HG03097 (cell line): Measurements from ENCODE around the gene ABCC11.
"Not testable (repeated sequence)": the region's sequence is repeated elsewhere in the genome, so short reads cannot be mapped to it uniquely, and the experiment has no call there.

Source experiments
- ATAC-seq: cut with Tn5 transposase; IDR thresholded peaks from one replicate; pipeline ENCODE4 v1.9.1; 2021; ENCODE audit not compliant: unreplicated experiment, low FRiP score

ABCC11 gene

DNA sequence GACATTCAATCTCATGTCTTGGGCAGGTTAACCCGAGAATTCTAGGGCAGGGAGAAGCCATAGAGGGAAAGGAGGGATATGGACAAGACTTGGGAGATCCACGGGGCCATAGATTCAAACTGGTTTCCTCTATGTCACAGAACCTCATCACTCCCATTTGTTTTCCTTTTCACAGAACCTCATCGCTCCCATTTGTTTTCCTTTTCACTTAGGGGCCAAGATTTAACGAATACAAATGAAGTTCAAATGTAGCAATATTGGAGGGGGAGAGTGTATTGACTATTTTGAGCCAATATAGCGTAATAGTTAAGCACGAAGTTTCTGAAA lies 42.6 kb downstream of the ABCC11 start:
- no peak for ATAC-seq

DNA sequence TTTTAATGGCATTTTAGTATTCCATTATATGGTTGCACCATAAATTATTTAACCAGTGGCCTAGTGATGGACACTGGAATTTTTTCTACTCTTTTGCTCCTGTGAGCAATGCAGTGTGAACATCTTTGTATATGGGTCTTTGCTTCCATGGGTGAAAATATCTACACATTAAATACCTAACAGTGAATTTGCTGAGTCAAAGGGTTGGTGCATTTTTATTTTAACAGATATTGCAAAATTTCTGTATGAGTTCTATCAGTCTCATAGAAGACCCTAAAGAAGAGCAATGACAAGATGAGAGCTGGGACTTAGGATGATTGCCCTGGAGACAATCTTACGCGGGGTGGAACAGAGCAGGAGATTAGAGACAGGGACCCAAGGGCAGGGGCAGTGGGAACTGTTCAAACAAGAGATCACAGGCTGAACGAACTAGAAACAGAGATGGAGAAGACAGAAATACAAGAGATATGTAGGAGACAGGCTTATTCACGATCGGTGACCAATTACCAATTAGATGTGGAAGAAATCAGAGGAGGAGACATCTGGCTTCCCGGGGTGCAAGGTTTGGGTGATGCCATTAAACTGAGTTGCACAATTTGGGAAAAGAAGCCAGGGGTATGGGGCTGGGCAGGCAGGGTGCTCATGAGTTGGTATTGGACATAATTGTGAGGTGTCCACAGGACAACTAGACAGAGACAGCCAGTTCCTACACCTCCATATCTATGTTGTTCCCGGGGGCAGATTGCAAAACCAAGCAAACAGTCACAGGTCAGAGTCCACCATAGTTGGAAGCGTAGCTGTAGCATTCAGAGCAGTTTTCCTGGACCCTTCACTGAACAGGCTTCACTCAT lies 43.1 kb downstream of the ABCC11 start:
- ATAC-seq: no peak

DNA sequence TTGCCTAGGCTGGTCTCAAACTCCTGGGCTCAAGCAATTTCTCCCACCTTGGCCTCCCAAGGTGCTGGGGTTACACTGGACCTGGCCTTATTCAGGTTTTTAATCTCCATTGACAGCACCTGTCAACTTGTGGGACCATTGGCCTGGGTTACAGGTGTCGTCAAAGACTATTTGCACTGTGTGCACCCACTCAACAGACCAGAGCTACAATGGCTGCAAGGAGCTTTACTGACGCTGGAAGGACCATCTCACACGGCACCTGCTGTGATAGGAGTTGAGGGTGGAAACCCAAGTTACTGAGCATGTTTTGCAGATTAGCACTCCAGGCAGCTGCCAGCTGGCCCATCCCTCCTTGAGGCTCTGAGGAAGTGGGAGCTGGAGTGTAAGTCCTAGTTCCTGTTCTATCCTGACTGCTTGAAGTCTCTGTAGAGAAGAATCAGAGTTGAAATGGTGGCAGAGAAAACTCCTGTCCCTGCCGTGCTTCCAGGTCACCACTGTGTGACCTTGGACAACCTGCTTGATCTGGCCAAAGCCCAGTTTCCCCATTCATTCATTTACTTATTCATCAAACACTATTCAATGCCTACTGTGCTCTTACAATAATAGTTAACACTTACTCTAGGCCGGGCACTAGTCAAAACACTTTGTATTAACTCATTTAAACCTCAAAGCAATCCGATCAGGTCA lies 45.7 kb downstream of the ABCC11 start:
- ATAC-seq: no peak

DNA sequence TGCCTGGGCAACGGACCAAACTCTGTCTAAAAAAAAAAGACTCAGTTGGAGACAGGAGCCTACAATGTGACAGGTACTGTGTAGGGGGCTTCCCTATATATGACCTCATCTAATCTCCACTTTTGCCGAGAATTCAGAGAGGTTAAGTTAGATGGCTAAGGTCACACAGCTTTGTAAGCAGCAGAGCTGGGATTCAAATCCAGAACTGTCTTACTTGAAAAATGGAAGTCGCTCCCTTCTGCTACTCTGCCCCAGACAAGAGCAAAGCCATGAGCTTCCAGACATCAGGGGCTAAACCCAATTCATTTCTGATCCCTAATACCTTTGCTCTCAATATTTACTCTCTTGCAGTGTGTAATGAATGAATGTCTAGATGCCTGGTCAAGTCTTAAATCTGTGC lies 50.0 kb downstream of the ABCC11 start:
- no peak for ATAC-seq

DNA sequence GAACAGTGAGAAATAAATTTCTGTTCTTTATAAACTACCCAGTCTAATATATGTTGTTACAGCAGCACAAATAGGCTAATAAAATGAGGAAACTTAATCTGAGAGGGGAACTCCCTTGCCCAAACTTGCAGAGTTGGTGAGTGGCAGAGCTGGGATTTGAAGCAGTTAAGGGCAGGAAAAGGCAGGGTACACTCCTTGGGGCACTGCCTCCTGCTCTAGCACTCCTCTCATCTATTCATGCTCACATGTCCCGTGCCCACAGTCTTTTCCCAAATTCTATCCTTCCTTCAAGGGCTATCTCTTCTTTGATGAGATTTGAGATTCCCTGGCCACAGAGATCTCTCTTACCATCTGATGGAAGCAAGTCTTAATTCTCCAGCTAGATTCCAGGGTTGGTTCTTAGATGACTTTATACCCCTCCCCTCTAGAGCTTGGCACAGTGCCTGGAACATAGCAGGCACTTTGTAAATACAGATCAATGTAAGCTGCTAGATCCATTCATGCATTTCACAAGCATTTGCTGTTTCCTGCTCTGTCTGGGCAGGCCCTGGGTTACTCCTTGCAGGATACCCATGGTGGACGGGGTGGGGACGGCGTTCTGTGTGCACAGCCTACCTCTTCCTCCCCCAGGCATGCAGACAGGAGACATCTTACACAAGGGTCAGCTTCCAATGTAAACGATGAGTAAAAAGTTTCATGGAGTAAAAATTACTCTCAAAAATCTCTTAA lies 52.3 kb downstream of the ABCC11 start:
- ATAC-seq: no peak

DNA sequence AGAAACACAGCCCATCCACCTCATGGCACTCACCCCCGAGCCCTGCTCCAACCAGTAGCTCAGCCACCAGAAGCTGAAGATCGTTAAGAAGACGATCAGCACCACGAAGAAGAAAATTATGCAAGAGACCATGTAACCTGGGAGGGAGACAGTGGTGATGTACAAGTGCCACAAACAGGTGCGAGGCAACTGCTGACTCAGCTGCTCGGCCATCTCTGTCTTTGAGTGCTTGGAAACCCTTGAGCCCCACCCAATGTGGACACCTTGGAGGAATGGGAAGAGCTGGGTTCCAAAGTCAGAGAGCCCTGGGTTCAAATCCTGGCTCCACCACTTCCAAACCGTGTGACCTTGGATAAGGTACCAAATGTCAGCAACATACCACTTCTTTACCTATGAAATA lies 53.5 kb downstream of the ABCC11 start:
- no peak for ATAC-seq

DNA sequence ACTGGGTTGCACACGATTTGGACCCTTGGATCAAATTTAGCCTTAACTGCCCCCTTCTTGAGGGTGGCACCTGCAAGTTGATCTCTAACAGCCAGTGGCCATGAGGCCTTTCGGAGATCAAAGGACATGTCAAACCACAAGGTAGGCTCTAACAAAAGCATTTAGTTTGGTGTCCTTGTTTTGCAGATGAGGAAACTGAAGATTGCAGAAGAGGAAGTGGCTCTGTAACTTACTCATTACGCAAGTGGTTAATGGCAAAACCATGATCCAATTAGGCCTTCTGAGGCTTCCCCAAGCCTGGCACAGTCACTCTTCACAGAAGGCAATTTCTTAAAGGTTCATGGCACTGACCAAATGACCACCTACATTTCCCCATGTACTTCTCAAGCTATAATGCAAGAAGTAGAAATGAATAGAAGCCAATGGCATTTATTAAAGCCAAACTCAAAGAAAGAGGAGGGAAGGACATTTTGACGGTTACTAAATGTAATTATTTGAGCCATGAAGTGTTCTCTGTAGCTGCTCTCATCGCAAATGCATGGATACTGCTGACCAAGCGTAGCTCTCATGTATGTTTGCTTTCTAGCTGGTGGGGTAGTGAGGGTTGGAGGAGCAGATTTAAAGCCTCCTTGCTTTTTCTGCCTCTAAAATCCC lies 58.8 kb downstream of the ABCC11 start:
- ATAC-seq: peak; percentile 72

DNA sequence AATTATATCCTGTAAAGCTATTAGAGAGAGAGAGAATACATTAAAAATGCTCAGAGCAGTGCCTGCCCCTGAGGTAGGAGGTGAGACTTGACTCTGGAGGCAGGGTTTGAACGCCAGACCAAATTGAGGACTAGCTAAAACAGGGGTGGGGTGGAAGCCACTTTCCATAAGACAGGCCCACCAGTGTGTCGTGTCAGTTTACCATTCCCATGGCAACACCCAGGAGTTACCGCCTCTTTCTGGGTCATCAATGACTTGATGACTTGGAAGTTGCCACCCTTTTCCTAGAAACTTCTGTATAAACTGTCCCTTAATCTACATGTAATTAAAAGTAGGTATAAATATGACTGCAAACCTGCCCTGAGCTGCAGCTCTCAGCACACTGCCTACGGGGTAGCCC lies 59.6 kb downstream of the ABCC11 start:
- ATAC-seq: no peak

DNA sequence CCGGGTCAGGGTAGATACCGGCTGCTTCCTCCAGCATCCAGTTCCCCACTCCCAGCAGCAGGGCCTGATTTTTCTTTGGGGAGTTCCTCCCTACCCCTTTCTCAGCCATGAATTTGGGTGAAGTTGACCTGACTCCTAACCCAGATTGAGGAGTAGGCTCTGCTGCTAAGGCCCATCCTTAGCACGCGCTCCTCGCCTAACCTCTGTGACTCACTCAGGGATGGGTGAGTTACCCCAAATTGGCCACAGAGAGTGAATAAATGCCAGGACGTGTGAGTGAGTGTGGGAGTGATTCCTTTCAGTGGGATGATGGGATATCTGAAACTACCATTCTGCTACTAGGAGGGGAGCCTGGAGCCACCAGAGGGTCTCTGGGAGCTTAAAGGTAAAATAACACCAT lies 62.7 kb downstream of the ABCC11 start:
- ATAC-seq: no peak

DNA sequence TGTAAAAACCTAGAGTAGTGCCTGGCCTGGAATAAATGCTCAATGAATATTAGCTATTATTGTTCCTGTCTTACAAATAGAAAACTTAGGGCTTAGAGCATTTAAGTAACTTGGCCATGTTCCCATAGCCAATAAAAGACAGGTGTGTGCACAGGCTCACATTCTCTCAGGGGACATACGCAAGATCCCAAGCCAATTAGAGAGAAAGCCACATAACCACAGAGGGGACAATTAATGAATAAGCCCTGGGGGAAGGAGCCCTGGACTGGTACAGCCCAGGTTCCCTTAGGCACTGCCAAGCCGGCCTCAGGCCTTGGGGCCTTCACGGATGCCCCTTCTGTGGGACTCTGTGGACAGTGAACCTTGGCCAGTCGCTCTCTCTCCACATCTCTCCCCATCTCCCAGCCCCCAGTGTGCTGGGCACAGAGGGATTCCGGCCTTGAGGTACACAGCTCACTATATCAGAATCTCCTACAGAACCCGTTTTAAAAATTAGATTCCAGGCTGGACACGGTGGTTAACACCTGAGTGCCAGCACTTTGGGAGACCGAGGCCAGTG lies 64.3 kb downstream of the ABCC11 start:
- no peak for ATAC-seq

DNA sequence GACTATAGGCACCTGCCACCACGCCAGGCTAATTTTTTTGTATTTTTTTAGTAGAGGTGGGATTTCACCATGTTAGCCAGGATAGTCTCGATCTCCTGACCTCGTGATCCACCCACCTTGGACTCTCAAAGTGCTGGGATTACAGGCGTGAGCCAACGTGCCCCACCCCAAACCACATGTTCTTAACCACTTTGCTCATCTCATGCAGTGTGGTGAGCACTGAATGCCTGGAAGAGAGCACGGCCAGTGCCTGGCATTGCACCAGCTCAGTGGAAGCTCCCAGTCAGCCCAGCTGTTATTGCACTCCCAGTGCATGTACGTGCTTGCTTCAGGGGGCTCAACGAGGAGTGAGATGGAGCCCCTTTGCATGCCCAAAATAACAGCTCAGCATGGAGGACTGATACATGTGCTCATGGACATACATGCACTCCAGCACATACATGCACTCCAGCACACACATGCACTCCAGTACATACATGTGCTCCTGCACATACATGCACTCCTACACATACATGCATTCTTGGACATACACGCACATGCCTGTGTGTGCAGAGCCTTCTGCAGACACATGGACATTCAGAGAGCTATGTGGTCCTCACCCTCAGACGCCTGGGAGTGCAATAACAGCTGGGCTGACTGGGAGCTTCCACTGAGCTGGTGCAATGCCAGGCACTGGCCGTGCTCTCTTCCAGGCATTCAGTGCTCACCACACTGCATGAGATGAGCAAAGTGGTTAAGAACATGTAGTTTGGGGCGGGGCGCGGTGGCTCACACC lies 65.4 kb downstream of the ABCC11 start:
- not testable (repeated sequence) for ATAC-seq

DNA sequence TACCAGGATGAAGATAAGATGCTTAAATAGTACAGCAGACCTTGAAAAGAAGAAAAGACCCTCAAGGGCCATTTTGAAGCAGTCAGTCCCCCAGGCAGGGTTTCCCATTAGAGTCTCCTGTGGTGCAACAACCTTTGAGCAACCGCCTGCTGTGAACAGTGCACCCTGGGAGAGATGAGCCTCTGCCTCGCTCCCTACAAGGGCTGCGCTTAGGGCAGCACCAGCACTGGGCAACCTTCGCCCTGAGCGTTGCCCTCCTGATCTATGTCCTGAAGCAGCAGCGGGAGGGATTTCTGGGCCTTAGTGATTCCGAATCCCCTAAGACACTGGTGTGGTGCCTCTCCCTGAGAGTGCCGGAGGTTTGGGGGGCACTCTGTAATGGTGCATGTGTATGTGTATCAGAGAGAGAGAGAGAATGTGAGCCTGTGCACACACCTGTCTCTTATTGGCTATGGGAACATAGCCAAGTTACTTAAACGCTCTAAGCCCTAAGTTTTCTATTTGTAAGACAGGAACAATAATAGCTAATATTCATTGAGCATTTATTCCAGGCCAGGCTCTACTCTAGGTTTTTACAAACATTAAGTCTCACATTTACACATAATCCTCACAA lies 66.4 kb downstream of the ABCC11 start:
- ATAC-seq: no peak

DNA sequence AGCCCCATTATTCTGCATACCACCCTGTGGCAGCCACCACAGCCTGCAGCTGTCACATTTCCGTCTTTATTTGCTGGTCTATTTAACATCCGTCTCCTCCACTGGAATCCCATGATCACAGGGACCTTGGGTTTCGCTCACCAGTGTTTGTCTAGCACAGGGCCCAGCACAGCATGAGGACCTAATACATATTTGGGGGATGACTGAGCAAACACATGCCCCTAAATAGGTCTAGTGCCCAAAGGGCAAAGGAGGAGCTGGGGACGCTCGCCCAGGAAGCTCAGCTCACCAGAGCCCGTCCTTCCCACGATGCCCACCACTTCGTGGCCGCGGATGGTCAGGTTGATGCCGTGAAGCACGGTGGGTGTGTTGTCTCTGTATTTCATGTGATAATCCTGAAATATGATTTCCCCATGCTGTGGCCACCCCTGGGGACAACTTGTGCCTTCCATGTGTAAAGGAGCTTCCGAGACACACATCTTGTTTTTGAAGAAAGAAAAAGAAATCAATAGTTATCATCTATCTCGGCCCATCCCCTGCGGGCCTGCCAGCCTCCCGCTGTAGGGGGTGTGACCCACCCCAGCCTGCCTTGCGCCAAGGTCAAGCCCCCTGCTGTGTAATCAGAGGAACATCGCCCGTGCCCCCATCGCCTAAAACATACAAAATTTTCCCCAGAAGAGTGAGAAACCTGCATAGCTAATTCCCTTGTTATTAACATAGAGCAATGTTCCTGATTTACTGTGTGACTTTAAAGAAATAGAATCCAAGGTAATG lies 70.5 kb downstream of the ABCC11 start:
- no peak for ATAC-seq

DNA sequence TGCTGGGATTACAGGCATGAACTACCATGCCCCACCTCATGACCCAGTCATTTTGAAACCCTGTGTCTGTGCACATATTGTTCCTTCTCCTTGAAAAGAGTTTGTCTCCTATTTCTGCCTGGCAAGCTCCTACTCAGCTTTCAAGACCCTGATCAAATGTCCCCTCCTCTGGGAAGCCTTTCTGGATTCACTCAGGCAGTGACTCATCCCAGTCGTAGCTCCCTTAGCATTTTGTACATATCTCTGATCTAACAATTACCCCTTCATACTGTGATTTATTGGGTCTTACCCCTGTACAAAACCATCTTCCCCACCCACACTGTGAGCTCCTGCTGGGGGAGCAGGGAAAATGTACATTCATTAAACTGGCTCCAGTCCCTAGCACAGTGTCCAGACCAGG lies 73.5 kb downstream of the ABCC11 start:
- no peak for ATAC-seq

DNA sequence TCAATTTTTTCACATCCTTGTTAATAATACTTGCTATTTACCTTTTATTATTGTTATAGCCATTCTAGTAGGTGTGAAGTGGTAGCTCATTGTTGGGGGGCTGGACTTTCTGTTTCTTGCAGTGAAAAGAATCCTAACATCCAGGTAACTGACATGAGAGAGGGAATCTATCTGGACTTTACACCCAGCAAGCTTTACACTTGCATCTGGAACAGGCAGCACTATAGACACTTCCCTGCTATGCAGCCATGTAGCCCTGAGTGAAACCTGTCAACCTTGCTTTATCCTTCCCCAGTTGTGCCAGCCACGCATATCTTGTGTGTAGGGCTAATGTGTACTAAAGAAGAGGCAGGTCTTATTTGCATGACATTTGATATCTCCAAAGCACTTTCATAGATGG lies 74.7 kb downstream of the ABCC11 start:
- ATAC-seq: no peak

DNA sequence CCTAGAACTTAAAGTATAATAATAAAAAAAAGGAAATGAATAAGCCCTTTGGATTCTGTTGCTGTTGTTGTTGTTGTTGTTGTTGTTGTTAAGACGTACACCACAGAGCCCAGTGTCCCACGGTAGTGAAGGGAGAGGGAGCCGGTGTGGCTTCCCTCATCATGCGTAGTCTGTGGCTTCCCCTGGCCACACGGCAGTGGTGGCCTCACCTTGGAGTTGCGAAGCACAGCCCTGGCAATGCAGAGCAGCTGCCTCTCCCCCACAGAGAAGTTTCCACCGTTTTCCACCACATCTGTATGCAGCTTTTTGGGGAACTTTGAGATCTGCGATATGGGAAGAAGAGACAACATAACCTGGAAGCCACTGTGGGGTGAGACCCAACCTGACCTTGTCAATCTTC lies 77.4 kb downstream of the ABCC11 start:
- ATAC-seq: no peak

DNA sequence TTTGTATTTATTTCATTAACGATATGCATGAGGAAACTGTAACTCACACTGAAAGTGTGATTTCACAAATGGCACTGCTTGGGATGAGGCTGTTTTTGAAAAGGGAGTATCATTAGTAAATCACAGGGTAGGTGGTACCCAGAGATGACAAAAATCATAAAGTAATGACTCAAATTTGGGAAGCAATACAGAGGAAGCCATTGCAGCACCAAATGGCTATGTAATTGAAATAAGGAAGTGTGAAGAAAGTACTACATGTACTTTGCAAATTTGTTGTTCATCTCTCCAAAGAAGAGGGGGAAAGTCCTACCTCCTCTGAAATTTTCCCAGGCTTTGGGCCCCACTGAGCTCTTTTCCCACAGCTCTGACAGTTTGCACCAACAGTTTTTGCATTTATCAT lies 79.3 kb downstream of the ABCC11 start:
- ATAC-seq: no peak

DNA sequence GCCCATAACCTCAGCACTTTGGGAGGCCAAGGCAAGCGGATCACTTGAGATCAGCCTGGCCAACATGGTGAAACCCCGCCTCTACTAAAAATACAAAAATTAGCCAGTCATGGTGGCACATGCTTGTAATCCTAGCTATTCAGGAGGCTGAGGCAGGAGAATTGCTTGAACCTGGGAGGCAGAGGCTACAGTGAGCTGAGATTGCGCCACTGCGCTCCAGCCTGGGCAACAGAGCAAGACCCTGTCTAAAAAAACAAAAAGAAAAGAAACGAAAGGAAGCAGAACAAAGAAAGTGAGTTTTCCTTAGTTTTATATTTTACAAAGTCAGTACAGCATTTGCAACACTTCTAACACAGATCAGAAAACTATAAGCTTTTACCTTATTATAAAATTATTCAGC lies 80.7 kb downstream of the ABCC11 start:
- not testable (repeated sequence) for ATAC-seq
